Measurements from ENCODE around the gene ACAD11. TPM values are rescaled to one million over a fixed set of nuclear protein-coding genes. Genes with fewer than 3 reads are reported as not detected.

ACAD11 gene
- total RNA-seq, 1 donor from 2014 or later = 14.1 TPM

DNA sequence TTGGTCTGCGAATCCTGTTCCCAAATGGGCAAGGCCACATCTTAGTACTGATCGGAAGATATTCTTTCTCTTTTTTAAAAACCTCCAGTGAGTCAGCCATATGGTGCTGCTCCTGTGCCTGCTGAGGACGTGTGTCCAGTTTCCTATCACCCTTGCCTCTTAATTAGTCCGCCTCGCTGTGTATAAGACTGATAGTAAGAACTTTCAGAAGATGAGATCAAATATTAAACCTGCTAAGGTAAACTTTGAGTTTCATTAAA is 1.1 kb upstream of the ACAD11 start:
- peaks cover 32% of the 10 kb centered on the region for H3K36me3 Mint-ChIP-seq (ENCODE audit: low read depth)
- H3K27me3 Mint-ChIP-seq (ENCODE audit: insufficient read depth) = no peaks in the 10 kb centered on the region
- H3K4me1 Mint-ChIP-seq (ENCODE audit: low read depth) = peaks cover 52% of the 10 kb centered on the region

DNA sequence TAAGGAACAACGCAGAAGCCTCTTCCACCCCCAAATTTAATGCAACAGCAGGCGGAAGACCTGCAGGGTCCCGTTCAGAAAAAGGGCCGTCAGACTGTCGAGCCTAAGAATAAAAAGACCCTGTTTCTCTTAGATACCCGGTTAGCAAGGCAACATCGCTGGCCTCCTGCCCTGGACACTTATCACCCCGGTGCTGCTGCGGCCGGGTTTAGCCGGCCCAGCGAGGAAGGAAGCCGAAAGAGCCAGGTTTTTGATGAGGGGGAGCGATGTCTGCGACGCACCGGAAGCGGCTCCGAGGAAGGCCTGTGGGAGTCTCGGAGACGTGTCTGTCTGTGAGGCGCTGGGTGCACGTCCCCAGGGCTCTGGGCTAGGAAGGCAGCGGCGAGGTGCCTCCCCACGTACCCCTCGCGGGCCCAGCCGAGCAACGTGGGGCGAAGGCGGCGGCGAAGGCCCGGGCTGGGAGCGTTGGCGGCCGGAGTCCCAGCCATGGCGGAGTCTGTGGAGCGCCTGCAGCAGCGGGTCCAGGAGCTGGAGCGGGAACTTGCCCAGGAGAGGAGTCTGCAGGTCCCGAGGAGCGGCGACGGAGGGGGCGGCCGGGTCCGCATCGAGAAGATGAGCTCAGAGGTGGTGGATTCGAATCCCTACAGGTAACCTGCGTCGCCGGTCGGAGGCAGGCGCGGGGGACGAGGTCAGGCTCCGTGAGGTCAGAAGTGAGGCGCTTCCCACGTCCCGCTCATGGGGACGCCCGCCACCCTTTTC is 622 bp upstream of the ACAD11 start, which contains the start of gene UBA5:
UBA5 (plus strand) TSS at position 278 of the 759 bp plus-strand sequence; CDS start at position 487, 209 bp downstream.
- peak within 1 kb of the TSS; percentile 97 for H3K4me3 Mint-ChIP-seq
- no peaks in the 10 kb centered on the region for H3K9me3 Mint-ChIP-seq
- intact Hi-C loops (cut with micrococcal nuclease) = loop anchor here (1.0 kb wide), 6 partner anchors 62 to 1145 kb away; partner anchors contain the start of genes CDV3, DNAJC13, NPHP3 and SRPRB
- peak within 1 kb of the TSS; percentile 98 for H3K27ac Mint-ChIP-seq
- peaks cover 52% of the 10 kb centered on the region for H3K4me1 Mint-ChIP-seq (ENCODE audit: low read depth)
- H3K27me3 Mint-ChIP-seq (ENCODE audit: insufficient read depth) = no peaks in the 10 kb centered on the region
- peaks cover 30% of the 10 kb centered on the region for H3K36me3 Mint-ChIP-seq (ENCODE audit: low read depth)
- DNase-seq (ENCODE audit: low spot score) = peak; percentile 65

More for the DNA sequence above, 1.1 kb upstream of the ACAD11 start:
- DNase-seq (ENCODE audit: low spot score) = no peak
- Mint-ChIP-seq H3K4me3 (peak overlapping the region; percentile 97), H3K27ac (peak overlapping the region; percentile 98), H3K9me3 (no peaks in the 10 kb centered on the region)
- intact Hi-C loops (cut with micrococcal nuclease) = loop anchor here (1.0 kb wide), 6 partner anchors 62 to 1145 kb away; partner anchors contain the start of genes CDV3, DNAJC13, NPHP3 and SRPRB

DNA sequence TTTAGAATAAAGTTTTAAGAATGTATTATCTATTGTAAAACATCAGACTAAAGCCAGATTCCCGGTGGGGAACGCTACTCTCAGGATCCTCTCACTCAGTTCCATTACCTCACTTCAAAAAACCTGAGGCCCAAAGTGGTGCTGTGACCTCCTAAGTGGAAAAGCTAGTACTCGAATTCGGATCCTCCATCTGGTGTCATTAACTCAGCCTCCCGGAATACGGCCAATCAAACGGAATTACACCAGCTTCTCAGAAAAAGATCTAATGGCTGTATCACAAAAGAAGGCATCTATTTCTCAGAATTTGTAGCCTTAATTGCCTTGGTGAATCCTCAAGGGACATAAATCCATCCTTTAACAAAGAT is 627 bp downstream of the ACAD11 start:
- Mint-ChIP-seq H3K27me3 (ENCODE audit: insufficient read depth) (no peaks in the 10 kb centered on the region), H3K36me3 (ENCODE audit: low read depth) (peaks cover 23% of the 10 kb centered on the region), H3K4me1 (ENCODE audit: low read depth) (peaks cover 41% of the 10 kb centered on the region), H3K4me3 (peak overlapping the region; percentile 97), H3K9me3 (no peaks in the 10 kb centered on the region), H3K27ac (peak overlapping the region; percentile 98)
- no peak for DNase-seq (ENCODE audit: low spot score)
- intact Hi-C loops (cut with micrococcal nuclease) = no loop called here

DNA sequence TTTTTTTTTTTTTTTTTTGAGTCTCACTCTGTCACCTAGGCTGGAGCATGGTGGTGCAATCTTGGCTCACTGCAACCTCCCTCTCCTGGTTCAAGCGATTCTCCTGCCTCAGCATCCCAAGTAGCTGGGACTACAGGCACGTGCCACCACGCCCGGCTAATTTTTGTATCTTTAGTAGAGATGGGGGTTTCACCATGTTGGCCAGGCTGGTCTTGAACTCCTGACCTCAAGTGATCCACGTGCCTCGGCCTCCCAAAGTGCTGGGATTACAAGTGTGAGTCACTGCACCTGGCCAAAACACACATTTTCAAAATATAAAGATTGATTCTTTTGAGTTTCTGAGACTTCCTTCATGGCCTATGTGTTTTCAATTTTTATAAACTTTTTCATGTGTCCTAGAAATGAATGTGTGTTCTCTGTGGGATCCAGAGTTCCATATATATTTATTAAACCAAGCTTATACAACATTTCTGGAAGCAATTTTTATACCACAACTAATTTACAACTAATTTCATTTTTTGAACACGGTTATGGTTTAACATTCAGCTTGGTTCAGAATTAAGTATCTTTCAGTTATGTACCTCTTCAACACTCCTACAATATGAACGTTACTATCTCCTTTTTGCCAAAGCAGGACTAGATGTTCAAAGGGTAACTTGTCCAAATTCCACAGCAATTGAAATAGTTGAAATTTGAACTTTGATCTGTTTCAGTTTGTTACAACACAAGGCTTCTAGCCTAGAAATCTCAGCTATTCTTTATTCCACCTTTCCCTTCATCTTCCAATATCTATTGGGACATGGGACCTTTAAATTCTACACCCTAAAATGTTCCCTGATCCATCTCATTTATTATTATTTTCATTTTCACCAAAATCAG is 1.5 kb downstream of the ACAD11 start:
- no peaks in the 10 kb centered on the region for H3K9me3 Mint-ChIP-seq
- intact Hi-C loops (cut with micrococcal nuclease) = no loop called here
- no peaks in the 10 kb centered on the region for H3K27me3 Mint-ChIP-seq (ENCODE audit: insufficient read depth)
- H3K4me3 Mint-ChIP-seq = peak overlapping the region; percentile 97
- H3K4me1 Mint-ChIP-seq (ENCODE audit: low read depth) = peaks cover 32% of the 10 kb centered on the region
- peaks cover 16% of the 10 kb centered on the region for H3K36me3 Mint-ChIP-seq (ENCODE audit: low read depth)
- no peak for DNase-seq (ENCODE audit: low spot score)
- peak overlapping the region; percentile 60 for H3K27ac Mint-ChIP-seq

DNA sequence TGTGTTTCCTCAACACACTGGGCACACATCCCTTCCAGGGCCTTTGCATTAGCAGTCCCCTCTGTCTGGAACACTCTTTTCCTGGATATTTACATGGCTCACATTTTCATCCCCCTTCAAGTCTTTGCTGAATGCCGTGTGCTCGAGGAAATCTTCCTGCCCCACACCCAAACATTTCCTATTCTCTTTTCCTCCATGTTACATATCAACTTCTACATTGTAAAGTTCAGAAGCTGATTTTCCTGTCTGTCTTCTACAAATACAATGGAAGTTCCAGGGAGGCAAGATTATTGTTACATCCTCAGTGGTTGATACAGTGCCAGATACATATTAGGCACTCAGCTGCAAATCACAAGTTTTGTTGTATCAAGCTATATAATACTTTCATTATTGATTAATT is 4.1 kb downstream of the ACAD11 start:
- DNase-seq (ENCODE audit: low spot score) = no peak
- H3K4me3 Mint-ChIP-seq = no peak overlapping the region
- H3K36me3 Mint-ChIP-seq (ENCODE audit: low read depth) = peaks cover 4% of the 10 kb centered on the region
- H3K4me1 Mint-ChIP-seq (ENCODE audit: low read depth) = peaks cover 20% of the 10 kb centered on the region
- no peak overlapping the region for H3K27ac Mint-ChIP-seq
- H3K27me3 Mint-ChIP-seq (ENCODE audit: insufficient read depth) = no peaks in the 10 kb centered on the region
- H3K9me3 Mint-ChIP-seq = no peaks in the 10 kb centered on the region
- intact Hi-C loops (cut with micrococcal nuclease) = no loop called here

DNA sequence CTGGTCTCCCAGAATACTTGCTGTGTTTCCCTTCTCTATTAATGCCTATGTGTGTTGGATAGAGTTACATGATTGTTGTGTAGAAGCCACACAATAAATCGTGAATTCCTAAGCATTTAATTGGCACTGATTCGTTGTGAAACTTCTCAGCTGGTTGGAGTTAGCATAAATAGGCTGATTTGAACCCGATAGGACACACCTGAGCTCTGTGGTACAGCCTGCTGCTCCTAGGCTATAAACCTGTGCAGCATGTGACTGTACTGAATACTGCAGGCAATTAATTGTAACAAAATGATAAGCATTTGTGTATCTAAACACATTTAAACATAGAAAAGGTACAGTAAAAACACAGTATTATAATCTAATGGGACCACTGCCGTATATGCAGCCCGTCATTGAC is 4.9 kb downstream of the ACAD11 start:
- H3K4me1 Mint-ChIP-seq (ENCODE audit: low read depth) = peaks cover 20% of the 10 kb centered on the region
- no peak overlapping the region for H3K4me3 Mint-ChIP-seq
- no peak overlapping the region for H3K27ac Mint-ChIP-seq
- DNase-seq (ENCODE audit: low spot score) = no peak
- intact Hi-C loops (cut with micrococcal nuclease) = no loop called here
- peaks cover 4% of the 10 kb centered on the region for H3K36me3 Mint-ChIP-seq (ENCODE audit: low read depth)
- H3K27me3 Mint-ChIP-seq (ENCODE audit: insufficient read depth) = no peaks in the 10 kb centered on the region
- H3K9me3 Mint-ChIP-seq = no peaks in the 10 kb centered on the region

DNA sequence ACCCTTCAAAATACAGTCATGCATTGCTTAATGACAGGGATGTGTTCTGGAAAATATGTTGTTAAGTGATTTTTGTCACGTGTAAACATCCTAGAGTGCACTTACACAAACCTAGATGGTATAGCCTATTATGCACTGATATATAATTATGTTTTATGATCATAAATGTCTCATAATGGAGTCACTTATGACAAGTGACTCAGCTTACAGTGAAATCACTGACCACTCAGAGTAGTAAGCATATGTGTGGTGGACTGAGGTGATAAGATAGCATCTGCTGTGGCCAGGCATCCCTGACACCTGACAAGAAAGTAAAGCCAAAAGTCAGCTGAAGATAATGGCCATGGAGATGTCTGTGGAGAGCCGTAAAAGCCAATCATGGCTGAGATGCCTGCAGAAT is 5.4 kb downstream of the ACAD11 start:
- no peak for DNase-seq (ENCODE audit: low spot score)
- Mint-ChIP-seq H3K27me3 (ENCODE audit: insufficient read depth) (no peaks in the 10 kb centered on the region), H3K27ac (no peak overlapping the region), H3K4me1 (ENCODE audit: low read depth) (peaks cover 17% of the 10 kb centered on the region), H3K36me3 (ENCODE audit: low read depth) (peaks cover 4% of the 10 kb centered on the region), H3K4me3 (no peak overlapping the region), H3K9me3 (no peaks in the 10 kb centered on the region)
- intact Hi-C loops (cut with micrococcal nuclease) = no loop called here

DNA sequence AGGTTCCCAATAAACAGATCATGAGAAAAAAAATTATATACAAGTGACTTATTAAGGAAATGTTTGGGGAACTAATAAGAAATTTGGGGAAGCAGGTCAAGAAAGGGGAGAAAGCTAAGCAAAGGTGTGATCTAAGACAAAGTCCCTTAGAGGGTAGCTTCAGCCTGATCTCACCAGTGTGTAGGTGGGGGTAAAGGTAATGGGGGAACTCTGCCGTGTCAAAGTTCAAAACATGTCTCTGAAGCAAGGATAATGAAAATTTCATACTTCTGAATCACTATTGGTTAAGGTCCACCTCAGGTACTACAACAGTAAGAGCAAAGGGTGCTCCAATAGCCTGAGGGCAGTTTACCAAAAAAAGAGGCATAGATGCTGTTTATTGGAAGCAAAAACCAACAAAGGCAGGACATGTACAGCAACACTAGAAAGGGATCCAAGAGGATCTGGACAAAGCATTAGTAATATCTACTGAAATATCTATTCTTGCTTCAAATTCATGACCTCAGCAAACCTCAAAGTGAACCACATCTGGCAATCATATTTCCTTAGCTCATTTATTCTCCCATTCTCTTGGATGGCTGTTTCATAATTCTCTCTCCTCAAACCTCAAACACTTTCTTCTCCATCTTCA is 6.9 kb downstream of the ACAD11 start:
- no peak overlapping the region for H3K4me3 Mint-ChIP-seq
- intact Hi-C loops (cut with micrococcal nuclease) = no loop called here
- H3K36me3 Mint-ChIP-seq (ENCODE audit: low read depth) = peaks cover 4% of the 10 kb centered on the region
- no peaks in the 10 kb centered on the region for H3K27me3 Mint-ChIP-seq (ENCODE audit: insufficient read depth)
- DNase-seq (ENCODE audit: low spot score) = no peak
- no peaks in the 10 kb centered on the region for H3K9me3 Mint-ChIP-seq
- H3K27ac Mint-ChIP-seq = no peak overlapping the region
- peaks cover 6% of the 10 kb centered on the region for H3K4me1 Mint-ChIP-seq (ENCODE audit: low read depth)

DNA sequence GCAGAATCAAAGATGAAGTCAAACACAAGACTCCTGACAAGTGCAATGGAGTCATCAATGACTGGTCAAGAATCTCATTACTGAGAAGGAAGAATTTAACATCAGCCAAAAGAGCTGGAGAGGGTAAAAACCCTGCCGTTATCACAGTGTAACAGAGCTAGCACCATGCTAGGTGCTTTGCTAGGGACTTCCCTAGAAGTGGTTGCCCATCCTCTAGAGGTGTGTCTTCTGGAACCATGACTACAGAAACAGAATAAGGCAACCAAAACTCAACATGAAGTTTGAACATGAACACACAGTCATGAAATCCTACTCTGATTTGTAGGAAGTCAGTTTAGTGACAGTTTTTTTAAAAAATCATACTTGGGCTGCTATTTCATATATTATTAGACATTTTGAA is 9.5 kb downstream of the ACAD11 start:
- Mint-ChIP-seq H3K4me1 (ENCODE audit: low read depth) (peaks cover under 1% of the 10 kb centered on the region), H3K36me3 (ENCODE audit: low read depth) (no peaks in the 10 kb centered on the region), H3K27ac (no peak overlapping the region), H3K27me3 (ENCODE audit: insufficient read depth) (no peaks in the 10 kb centered on the region), H3K9me3 (no peaks in the 10 kb centered on the region), H3K4me3 (no peak overlapping the region)
- intact Hi-C loops (cut with micrococcal nuclease) = no loop called here
- DNase-seq (ENCODE audit: low spot score) = no peak

DNA sequence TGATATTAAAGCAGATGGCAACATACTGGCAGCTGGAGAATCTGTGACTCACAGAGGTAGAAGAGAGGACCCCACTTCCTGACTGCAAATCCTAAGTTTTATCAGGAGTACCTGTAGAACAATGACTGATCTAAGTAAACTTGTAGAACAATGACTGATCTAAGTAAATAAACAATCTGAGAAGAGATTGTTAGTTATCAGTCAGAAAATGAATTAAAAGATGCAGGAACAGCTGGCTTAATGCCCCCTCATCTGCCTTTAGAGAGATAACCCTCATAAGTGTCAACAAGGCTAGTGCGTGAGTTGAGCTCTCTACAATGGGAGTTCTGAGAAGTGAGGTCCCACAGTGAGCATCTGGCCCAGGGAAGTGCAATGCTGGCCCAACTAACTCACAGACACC is 14.6 kb downstream of the ACAD11 start:
- Mint-ChIP-seq H3K9me3 (no peaks in the 10 kb centered on the region), H3K27ac (no peak overlapping the region), H3K36me3 (ENCODE audit: low read depth) (peaks cover 6% of the 10 kb centered on the region), H3K4me1 (ENCODE audit: low read depth) (peaks cover 4% of the 10 kb centered on the region), H3K4me3 (no peak overlapping the region), H3K27me3 (ENCODE audit: insufficient read depth) (no peaks in the 10 kb centered on the region)
- DNase-seq (ENCODE audit: low spot score) = no peak
- intact Hi-C loops (cut with micrococcal nuclease) = no loop called here

DNA sequence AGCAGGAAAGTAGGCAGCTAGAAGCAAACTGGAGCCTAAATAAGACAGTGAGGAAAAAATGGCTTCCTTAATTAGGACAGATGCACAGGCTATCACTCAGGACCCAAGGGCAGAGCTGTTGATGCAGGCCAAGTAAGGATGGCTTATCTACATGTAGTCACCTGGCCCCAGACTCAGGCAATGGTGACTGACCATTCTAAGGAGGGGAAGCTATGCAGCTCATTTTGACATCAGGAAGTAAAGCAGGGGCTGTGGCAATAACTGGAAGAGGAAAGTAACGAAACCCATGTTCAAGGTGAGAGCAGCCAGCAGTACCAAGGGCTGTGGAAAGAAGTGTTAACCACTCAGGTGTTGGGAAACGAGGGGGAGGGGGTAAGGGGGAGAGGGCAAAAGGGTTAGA is 16.2 kb downstream of the ACAD11 start:
- Mint-ChIP-seq H3K9me3 (no peaks in the 10 kb centered on the region), H3K4me1 (ENCODE audit: low read depth) (peaks cover 4% of the 10 kb centered on the region), H3K36me3 (ENCODE audit: low read depth) (peaks cover 16% of the 10 kb centered on the region), H3K4me3 (no peak overlapping the region), H3K27me3 (ENCODE audit: insufficient read depth) (no peaks in the 10 kb centered on the region), H3K27ac (no peak overlapping the region)
- no peak for DNase-seq (ENCODE audit: low spot score)
- intact Hi-C loops (cut with micrococcal nuclease) = loop anchor here (5.0 kb wide), 1 partner anchor 226 kb away; the partner anchor contains the start of gene DNAJC13

DNA sequence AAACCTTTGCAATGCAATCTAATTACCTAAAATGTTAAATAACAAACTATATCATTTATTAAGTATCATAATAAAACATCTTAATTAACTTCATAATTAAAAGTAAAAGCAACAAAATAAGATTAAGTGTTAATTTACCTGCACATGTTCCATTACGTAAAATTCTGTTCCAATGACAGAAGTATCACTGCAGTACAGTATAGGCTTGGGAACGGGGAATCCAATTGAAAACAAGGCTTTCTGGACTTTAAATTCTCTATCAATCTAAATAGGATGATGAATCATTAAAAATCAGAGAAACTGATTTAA is 17.1 kb downstream of the ACAD11 start:
- no peaks in the 10 kb centered on the region for H3K9me3 Mint-ChIP-seq
- H3K4me1 Mint-ChIP-seq (ENCODE audit: low read depth) = peaks cover 4% of the 10 kb centered on the region
- no peak overlapping the region for H3K27ac Mint-ChIP-seq
- no peaks in the 10 kb centered on the region for H3K27me3 Mint-ChIP-seq (ENCODE audit: insufficient read depth)
- intact Hi-C loops (cut with micrococcal nuclease) = loop anchor here (1.0 to 5.0 kb wide), 3 partner anchors 106 to 290 kb away; partner anchors contain the start of gene DNAJC13
- DNase-seq (ENCODE audit: low spot score) = no peak
- no peak overlapping the region for H3K4me3 Mint-ChIP-seq
- H3K36me3 Mint-ChIP-seq (ENCODE audit: low read depth) = peaks cover 19% of the 10 kb centered on the region

Data from activated T-helper 1 cell treated with anti-CD3 and anti-CD28 coated beads, Interleukin-12 subunit alpha, Interleukin-12 subunit beta, Interleukin-2, Interleukin-4 antibody, amounts not matched to agents 30 ng/mL and 10 ng/mL and 1 ng/mL, durations not matched to agents 14 hours and 24 hours and 36 hours (primary cell).